Measurements from ENCODE around the gene REEP3. TPM values are rescaled to one million over a fixed set of nuclear protein-coding genes. Genes with fewer than 3 reads are reported as not detected.

The REEP3 gene
- total and polyA plus RNA-seq, 2 donors (not counting 1 experiment from before 2014, with no cell fraction given) = 2.2 to 8.8 TPM

DNA sequence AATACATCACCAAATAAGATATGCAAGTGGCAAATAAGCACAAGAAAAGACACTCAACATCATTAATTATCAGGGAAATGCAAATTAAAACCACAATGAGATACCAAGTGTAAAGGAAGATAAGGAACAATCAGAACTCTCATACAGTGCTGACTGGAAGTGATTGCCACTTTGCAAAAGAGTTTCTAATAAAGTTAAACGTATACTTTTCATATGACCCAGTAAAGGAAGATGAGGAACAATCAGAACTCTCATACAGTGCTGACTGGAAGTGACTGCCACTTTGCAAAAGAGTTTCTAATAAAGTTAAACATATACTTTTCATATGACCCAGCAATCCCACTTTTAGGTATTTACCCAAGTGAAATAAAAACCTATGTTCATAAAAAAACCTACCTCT lies 43.3 kb upstream of the REEP3 start:
- Mint-ChIP-seq H3K4me3 (no peak overlapping the region), H3K4me1 (peaks cover 18% of the 10 kb centered on the region), H3K9me3 (ENCODE audit: insufficient read depth) (no peaks in the 10 kb centered on the region), H3K27ac (no peak overlapping the region), H3K27me3 (no peaks in the 10 kb centered on the region)
- Histone ChIP-seq H4K20me1 (ENCODE audit: control insufficient read depth, insufficient read depth, low read length, poor library complexity, severe bottlenecking) (peaks cover 21% of the 10 kb centered on the region), H3K27ac (ENCODE audit: low read length in 2 of 2) (no peak overlapping the region), H3K36me3 (replicated peaks in 1 of 2; ENCODE audit: control extremely low read depth in 1 of 2, control insufficient read depth in 1 of 2, extremely low read depth in 1 of 2, insufficient read depth in 2 of 2, low read length in 1 of 2) (no peaks in the 10 kb centered on the region), H3K4me3 (ENCODE audit: control extremely low read depth in 1 of 5, extremely low read depth in 1 of 5, insufficient read depth in 1 of 5, low read depth in 2 of 5, low read length in 4 of 5) (no peak overlapping the region), H3K27me3 (replicated peaks in 1 of 4; ENCODE audit: control extremely low read depth in 1 of 4, control insufficient read depth in 3 of 4, insufficient read depth in 4 of 4, low read length in 3 of 4) (no peaks in the 10 kb centered on the region), H3K79me2 (ENCODE audit: control insufficient read depth, insufficient read depth, low read length) (peaks cover 53% of the 10 kb centered on the region), H2AFZ (ENCODE audit: insufficient read depth, low read depth, low read length, poor library complexity, severe bottlenecking) (no peak overlapping the region), H3K4me2 (replicated peaks; ENCODE audit: low read depth, low read length, poor library complexity, severe bottlenecking) (no peak overlapping the region), H3K9ac (ENCODE audit: low read length) (no peak overlapping the region), H3K9me3 (ENCODE audit: control extremely low read depth in 1 of 3, control insufficient read depth in 2 of 3, insufficient read depth in 1 of 3, low read length in 2 of 3) (no peaks in the 10 kb centered on the region), H3K4me1 (ENCODE audit: control insufficient read depth in 2 of 2, insufficient read depth in 2 of 2, low read length in 2 of 2) (no peaks in the 10 kb centered on the region)
- no peak for TF ChIP-seq EZH2 (IDR thresholded peaks at IDR 0.05; ENCODE audit: borderline replicate concordance, insufficient read depth, low read depth, low read length, poor library complexity, severe bottlenecking)
- TF ChIP-seq, protein P1, sequence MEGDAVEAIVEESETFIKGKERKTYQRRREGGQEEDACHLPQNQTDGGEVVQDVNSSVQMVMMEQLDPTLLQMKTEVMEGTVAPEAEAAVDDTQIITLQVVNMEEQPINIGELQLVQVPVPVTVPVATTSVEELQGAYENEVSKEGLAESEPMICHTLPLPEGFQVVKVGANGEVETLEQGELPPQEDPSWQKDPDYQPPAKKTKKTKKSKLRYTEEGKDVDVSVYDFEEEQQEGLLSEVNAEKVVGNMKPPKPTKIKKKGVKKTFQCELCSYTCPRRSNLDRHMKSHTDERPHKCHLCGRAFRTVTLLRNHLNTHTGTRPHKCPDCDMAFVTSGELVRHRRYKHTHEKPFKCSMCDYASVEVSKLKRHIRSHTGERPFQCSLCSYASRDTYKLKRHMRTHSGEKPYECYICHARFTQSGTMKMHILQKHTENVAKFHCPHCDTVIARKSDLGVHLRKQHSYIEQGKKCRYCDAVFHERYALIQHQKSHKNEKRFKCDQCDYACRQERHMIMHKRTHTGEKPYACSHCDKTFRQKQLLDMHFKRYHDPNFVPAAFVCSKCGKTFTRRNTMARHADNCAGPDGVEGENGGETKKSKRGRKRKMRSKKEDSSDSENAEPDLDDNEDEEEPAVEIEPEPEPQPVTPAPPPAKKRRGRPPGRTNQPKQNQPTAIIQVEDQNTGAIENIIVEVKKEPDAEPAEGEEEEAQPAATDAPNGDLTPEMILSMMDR (IDR thresholded peaks at IDR 0.05) = no peak
- ChIA-PET CTCF (interaction anchor here (2.3 kb wide), 1 partner anchor 12 kb away, joined by 5 read pairs; the partner anchor contains the start of gene JMJD1C), POLR2A (no interaction called here)
- ATAC-seq (ENCODE audit: low read depth) (no peak), DNase-seq (no peak)
- intact Hi-C loops (cut with micrococcal nuclease) = no loop called here
- WGBS (ENCODE audit: insufficient coverage) = no CpG with 5 or more reads among the region's 1 CpG

DNA sequence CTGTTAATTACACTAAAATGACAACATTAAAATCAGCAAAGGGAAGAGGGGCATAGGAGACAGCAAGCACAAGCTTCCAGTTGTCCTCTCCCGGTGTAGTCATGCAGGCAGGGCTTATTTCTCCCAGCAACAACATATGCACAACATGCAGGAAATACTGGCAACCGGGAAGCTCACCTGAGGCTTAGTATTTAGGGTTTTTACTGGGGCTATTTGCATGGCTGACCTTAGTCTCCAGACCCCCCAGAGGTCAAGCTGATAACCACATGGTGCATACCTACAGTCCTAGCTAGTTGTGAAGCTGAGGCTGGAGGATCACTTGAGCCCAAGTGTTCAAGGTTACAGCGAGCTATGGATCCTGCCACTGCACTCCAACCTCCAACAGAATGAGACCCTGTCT lies 42.6 kb upstream of the REEP3 start:
- WGBS (ENCODE audit: insufficient coverage) = no CpG with 5 or more reads among the region's 3 CpGs
- no peak for TF ChIP-seq EZH2 (IDR thresholded peaks at IDR 0.05; ENCODE audit: borderline replicate concordance, insufficient read depth, low read depth, low read length, poor library complexity, severe bottlenecking)
- TF ChIP-seq, protein P1 (IDR thresholded peaks at IDR 0.05) = no peak
- no peak overlapping the region for H3K4me2 ChIP-seq (replicated peaks; ENCODE audit: low read depth, low read length, poor library complexity, severe bottlenecking)

More for the DNA sequence above, 42.6 kb upstream of the REEP3 start:
- no peak overlapping the region for H2AFZ ChIP-seq (ENCODE audit: insufficient read depth, low read depth, low read length, poor library complexity, severe bottlenecking)
- H3K79me2 ChIP-seq (ENCODE audit: control insufficient read depth, insufficient read depth, low read length) = peaks cover 48% of the 10 kb centered on the region
- no peak overlapping the region for H3K9ac ChIP-seq (ENCODE audit: low read length)
- H3K4me1 ChIP-seq (ENCODE audit: control insufficient read depth in 2 of 2, insufficient read depth in 2 of 2, low read length in 2 of 2) = no peaks in the 10 kb centered on the region
- H3K4me1 Mint-ChIP-seq = peaks cover 18% of the 10 kb centered on the region
- intact Hi-C loops (cut with micrococcal nuclease) = no loop called here
- no peaks in the 10 kb centered on the region for H3K36me3 ChIP-seq (replicated peaks in 1 of 2; ENCODE audit: control extremely low read depth in 1 of 2, control insufficient read depth in 1 of 2, extremely low read depth in 1 of 2, insufficient read depth in 2 of 2, low read length in 1 of 2)
- peaks cover 21% of the 10 kb centered on the region for H4K20me1 ChIP-seq (ENCODE audit: control insufficient read depth, insufficient read depth, low read length, poor library complexity, severe bottlenecking)
- H3K9me3 Mint-ChIP-seq (ENCODE audit: insufficient read depth) = no peaks in the 10 kb centered on the region
- no peak overlapping the region for H3K27ac Mint-ChIP-seq
- H3K9me3 ChIP-seq (ENCODE audit: control extremely low read depth in 1 of 3, control insufficient read depth in 2 of 3, insufficient read depth in 1 of 3, low read length in 2 of 3) = no peaks in the 10 kb centered on the region
- no peaks in the 10 kb centered on the region for H3K27me3 Mint-ChIP-seq
- ATAC-seq (ENCODE audit: low read depth) (no peak), DNase-seq (no peak)
- no peak overlapping the region for H3K27ac ChIP-seq (ENCODE audit: low read length in 2 of 2)
- ChIA-PET CTCF (interaction anchor here (2.3 kb wide), 1 partner anchor 13 kb away, joined by 5 read pairs; the partner anchor contains the start of gene JMJD1C), POLR2A (no interaction called here)
- no peaks in the 10 kb centered on the region for H3K27me3 ChIP-seq (replicated peaks in 1 of 4; ENCODE audit: control extremely low read depth in 1 of 4, control insufficient read depth in 3 of 4, insufficient read depth in 4 of 4, low read length in 3 of 4)
- H3K4me3 Mint-ChIP-seq = no peak overlapping the region
- no peak overlapping the region for H3K4me3 ChIP-seq (ENCODE audit: control extremely low read depth in 1 of 5, extremely low read depth in 1 of 5, insufficient read depth in 1 of 5, low read depth in 2 of 5, low read length in 4 of 5)

All from B cell (primary cell).